HEK293 (cell line): ENCODE results near the gene DUSP1.

Experiments
- KLF9 ChIP-seq: fragments of 450-650 bp; formaldehyde crosslinking; IDR thresholded peaks from 2 replicates; pipeline ENCODE4 v1.5.1; 2016; ENCODE audit warnings: missing biosample characterization, missing genetic modification characterization, low read depth
- ZNF132 ChIP-seq: fragments of 450-650 bp; formaldehyde crosslinking; IDR thresholded peaks from 2 replicates; pipeline ENCODE4 v1.5.1; 2017; ENCODE audit warnings: missing biosample characterization, missing genetic modification characterization, borderline replicate concordance
- ZNF138 ChIP-seq: fragments of 450-650 bp; formaldehyde crosslinking; IDR thresholded peaks from 2 replicates; pipeline ENCODE4 v1.5.1; 2016; ENCODE audit warnings: missing biosample characterization, missing genetic modification characterization, borderline replicate concordance
- ZNF274 ChIP-seq, 2 experiments: fragments of 200-500 bp in 1 of 2; fragments of 450-650 bp in 1 of 2; sonication (Bioruptor generic) in 1 of 2; formaldehyde crosslinking in 1 of 2; IDR thresholded peaks; 2 replicates each; pipeline versions ENCODE4 v1.5.1 to v1.6.1; 2014 to 2016; ENCODE audit warnings: borderline replicate concordance in 1 of 2, inconsistent platforms in 1 of 2, low read length in 1 of 2, missing biosample characterization in 1 of 2, missing genetic modification characterization in 1 of 2
- ZNF530 ChIP-seq: fragments of 450-650 bp; formaldehyde crosslinking; IDR thresholded peaks from 2 replicates; pipeline ENCODE4 v1.5.1; 2016; ENCODE audit warnings: low read depth, missing biosample characterization, missing genetic modification characterization
- ZNF558 ChIP-seq: fragments of 450-650 bp; formaldehyde crosslinking; IDR thresholded peaks from 2 replicates; pipeline ENCODE4 v1.5.1; 2016; ENCODE audit warnings: missing biosample characterization, missing genetic modification characterization
- TF ChIP-seq, protein P1 (sequence below): fragments of 450-650 bp; IDR thresholded peaks from 2 replicates; pipeline ENCODE4 v1.5.1; 2018; ENCODE audit warnings: missing biosample characterization, missing genetic modification characterization
- TF ChIP-seq, protein P2 (sequence below): fragments of 450-650 bp; formaldehyde crosslinking; IDR thresholded peaks from 2 replicates; pipeline ENCODE4 v1.5.1; 2016; ENCODE audit warnings: missing biosample characterization, missing genetic modification characterization
- TF ChIP-seq, protein P3 (sequence below): fragments of 450-650 bp; formaldehyde crosslinking; IDR thresholded peaks from 2 replicates; pipeline ENCODE4 v1.5.1; 2016; ENCODE audit warnings: missing biosample characterization, missing genetic modification characterization
- TF ChIP-seq, protein P4 (sequence below): fragments of 450-650 bp; formaldehyde crosslinking; IDR thresholded peaks from 2 replicates; pipeline ENCODE4 v1.5.1; 2016; ENCODE audit warnings: missing biosample characterization, missing genetic modification characterization
- TF ChIP-seq, protein P5 (sequence below): fragments of 450-650 bp; formaldehyde crosslinking; IDR thresholded peaks from 2 replicates; pipeline ENCODE4 v1.5.1; 2016; ENCODE audit warnings: missing biosample characterization, missing genetic modification characterization, low read depth

DNA sequence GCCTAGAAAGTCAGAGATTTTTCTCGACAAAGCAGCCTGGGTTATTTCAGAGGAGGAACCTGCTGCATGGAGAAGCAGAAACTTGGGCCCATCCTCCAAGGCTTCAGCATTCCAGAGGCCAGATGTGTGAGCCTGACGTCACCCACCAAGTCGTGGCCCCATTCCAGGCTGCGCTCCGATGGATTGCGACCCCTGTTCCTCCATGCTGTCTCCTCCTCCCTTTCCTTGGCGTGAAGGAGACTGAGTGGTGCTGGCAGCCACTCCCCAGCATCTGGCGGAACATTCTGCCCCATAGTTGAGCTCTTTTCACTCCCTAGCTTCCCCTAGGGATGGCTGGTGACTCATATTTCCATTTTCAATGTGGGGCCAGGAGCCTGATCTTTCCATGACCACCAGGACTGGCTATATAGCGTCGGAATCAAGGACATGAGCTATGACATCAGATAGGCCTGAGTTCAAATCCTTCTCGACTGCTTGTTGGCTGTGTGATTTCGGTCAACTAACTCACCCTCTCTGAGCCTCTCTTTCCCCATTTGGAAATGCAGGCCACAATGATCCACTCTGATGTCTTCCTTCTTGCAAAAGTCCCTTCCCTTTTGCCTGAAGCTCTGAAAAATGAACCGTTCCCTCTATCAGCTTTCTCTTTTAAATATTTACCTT lies 24.5 kb upstream of the DUSP1 start:
- TF ChIP-seq, protein P1, sequence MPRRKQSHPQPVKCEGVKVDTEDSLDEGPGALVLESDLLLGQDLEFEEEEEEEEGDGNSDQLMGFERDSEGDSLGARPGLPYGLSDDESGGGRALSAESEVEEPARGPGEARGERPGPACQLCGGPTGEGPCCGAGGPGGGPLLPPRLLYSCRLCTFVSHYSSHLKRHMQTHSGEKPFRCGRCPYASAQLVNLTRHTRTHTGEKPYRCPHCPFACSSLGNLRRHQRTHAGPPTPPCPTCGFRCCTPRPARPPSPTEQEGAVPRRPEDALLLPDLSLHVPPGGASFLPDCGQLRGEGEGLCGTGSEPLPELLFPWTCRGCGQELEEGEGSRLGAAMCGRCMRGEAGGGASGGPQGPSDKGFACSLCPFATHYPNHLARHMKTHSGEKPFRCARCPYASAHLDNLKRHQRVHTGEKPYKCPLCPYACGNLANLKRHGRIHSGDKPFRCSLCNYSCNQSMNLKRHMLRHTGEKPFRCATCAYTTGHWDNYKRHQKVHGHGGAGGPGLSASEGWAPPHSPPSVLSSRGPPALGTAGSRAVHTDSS (tag by site-specific recombination) = no peak
- TF ChIP-seq KLF9 (tag by site-specific recombination) (no peak), ZNF138 (tag by site-specific recombination) (no peak), ZNF274 (IDR thresholded peaks at IDR 0.05; ENCODE audit: low read length) (no peak), ZNF274 (tag by site-specific recombination; IDR thresholded peaks at IDR 0.05; ENCODE audit: borderline replicate concordance) (no peak), ZNF530 (tag by site-specific recombination) (no peak), ZNF558 (tag by site-specific recombination) (no peak), ZNF132 (tag by site-specific recombination) (no peak)
- TF ChIP-seq, protein P2, sequence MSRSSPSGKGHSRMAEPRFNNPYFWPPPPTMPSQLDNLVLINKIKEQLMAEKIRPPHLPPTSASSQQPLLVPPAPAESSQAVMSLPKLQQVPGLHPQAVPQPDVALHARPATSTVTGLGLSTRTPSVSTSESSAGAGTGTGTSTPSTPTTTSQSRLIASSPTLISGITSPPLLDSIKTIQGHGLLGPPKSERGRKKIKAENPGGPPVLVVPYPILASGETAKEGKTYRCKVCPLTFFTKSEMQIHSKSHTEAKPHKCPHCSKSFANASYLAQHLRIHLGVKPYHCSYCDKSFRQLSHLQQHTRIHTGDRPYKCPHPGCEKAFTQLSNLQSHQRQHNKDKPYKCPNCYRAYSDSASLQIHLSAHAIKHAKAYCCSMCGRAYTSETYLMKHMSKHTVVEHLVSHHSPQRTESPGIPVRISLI (tag by site-specific recombination) = no peak
- TF ChIP-seq, protein P3, sequence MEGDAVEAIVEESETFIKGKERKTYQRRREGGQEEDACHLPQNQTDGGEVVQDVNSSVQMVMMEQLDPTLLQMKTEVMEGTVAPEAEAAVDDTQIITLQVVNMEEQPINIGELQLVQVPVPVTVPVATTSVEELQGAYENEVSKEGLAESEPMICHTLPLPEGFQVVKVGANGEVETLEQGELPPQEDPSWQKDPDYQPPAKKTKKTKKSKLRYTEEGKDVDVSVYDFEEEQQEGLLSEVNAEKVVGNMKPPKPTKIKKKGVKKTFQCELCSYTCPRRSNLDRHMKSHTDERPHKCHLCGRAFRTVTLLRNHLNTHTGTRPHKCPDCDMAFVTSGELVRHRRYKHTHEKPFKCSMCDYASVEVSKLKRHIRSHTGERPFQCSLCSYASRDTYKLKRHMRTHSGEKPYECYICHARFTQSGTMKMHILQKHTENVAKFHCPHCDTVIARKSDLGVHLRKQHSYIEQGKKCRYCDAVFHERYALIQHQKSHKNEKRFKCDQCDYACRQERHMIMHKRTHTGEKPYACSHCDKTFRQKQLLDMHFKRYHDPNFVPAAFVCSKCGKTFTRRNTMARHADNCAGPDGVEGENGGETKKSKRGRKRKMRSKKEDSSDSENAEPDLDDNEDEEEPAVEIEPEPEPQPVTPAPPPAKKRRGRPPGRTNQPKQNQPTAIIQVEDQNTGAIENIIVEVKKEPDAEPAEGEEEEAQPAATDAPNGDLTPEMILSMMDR (tag by site-specific recombination) = no peak
- TF ChIP-seq, protein P4, sequence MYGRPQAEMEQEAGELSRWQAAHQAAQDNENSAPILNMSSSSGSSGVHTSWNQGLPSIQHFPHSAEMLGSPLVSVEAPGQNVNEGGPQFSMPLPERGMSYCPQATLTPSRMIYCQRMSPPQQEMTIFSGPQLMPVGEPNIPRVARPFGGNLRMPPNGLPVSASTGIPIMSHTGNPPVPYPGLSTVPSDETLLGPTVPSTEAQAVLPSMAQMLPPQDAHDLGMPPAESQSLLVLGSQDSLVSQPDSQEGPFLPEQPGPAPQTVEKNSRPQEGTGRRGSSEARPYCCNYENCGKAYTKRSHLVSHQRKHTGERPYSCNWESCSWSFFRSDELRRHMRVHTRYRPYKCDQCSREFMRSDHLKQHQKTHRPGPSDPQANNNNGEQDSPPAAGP (tag by site-specific recombination) = no peak
- TF ChIP-seq, protein P5, sequence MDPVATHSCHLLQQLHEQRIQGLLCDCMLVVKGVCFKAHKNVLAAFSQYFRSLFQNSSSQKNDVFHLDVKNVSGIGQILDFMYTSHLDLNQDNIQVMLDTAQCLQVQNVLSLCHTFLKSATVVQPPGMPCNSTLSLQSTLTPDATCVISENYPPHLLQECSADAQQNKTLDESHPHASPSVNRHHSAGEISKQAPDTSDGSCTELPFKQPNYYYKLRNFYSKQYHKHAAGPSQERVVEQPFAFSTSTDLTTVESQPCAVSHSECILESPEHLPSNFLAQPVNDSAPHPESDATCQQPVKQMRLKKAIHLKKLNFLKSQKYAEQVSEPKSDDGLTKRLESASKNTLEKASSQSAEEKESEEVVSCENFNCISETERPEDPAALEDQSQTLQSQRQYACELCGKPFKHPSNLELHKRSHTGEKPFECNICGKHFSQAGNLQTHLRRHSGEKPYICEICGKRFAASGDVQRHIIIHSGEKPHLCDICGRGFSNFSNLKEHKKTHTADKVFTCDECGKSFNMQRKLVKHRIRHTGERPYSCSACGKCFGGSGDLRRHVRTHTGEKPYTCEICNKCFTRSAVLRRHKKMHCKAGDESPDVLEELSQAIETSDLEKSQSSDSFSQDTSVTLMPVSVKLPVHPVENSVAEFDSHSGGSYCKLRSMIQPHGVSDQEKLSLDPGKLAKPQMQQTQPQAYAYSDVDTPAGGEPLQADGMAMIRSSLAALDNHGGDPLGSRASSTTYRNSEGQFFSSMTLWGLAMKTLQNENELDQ (tag by site-specific recombination) = no peak
